Ovary (tissue), 3 donors: Measurements from ENCODE around the gene FLG2.

Source experiments
- EP300 ChIP-seq: sonication (generic); formaldehyde crosslinking; IDR thresholded peaks from one replicate; pipeline ENCODE4 v1.6.1; 2017; ENCODE audit warnings: antibody characterized with exemption
- POLR2A ChIP-seq: fragments of 450-650 bp; IDR thresholded peaks from one replicate; pipeline ENCODE4 v1.6.1; 2017; ENCODE audit warnings: antibody characterized with exemption, mild to moderate bottlenecking, moderate library complexity
- TF ChIP-seq, protein P1 (sequence below), 3 donors: fragments of 450-650 bp in 2 of 3; fragments of 200-600 bp in 1 of 3; IDR thresholded peaks; one replicate each; pipeline versions ENCODE4 v1.5.1 to v1.8.0; 2016 to 2022; ENCODE audit warnings: antibody characterized with exemption in 3 of 3, mild to moderate bottlenecking in 1 of 3
- donor health status: DM: no; HTN: no; CAD: no.

DNA sequence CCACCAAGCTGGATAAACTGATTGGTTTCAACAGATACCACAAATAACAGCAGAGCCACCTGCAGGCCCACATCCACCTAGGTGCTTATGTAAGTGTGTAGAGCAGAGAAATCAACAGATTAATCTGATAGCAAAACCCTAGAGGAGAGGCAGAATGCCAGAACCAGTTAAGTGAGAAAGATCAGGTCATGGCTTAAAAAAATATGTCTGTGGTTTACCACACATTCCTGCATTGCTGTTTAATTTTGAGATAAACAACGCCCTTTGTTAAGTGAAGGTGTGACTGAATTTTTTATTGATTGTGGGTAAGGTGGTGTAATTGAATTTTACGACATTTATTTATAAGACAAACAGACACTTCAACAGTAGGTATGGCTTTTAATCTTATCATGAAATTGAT lies 33.1 kb upstream of the FLG2 start:
- TF ChIP-seq POLR2A (no peak), EP300 (no peak)
- TF ChIP-seq, protein P1, sequence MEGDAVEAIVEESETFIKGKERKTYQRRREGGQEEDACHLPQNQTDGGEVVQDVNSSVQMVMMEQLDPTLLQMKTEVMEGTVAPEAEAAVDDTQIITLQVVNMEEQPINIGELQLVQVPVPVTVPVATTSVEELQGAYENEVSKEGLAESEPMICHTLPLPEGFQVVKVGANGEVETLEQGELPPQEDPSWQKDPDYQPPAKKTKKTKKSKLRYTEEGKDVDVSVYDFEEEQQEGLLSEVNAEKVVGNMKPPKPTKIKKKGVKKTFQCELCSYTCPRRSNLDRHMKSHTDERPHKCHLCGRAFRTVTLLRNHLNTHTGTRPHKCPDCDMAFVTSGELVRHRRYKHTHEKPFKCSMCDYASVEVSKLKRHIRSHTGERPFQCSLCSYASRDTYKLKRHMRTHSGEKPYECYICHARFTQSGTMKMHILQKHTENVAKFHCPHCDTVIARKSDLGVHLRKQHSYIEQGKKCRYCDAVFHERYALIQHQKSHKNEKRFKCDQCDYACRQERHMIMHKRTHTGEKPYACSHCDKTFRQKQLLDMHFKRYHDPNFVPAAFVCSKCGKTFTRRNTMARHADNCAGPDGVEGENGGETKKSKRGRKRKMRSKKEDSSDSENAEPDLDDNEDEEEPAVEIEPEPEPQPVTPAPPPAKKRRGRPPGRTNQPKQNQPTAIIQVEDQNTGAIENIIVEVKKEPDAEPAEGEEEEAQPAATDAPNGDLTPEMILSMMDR (IDR thresholded peaks at IDR 0.05): no peak
